Neural progenitor cell (in vitro differentiated cells): Measurements from ENCODE around the gene ATXN10. TPM values are rescaled to one million over a fixed set of nuclear protein-coding genes. Genes with fewer than 3 reads are reported as not detected.
A peak's percentile ranks its signal among the peaks of the same experiment; 100 is the strongest.

ENCODE experiments used
- DNase-seq: peaks from one replicate; pipeline ENCODE4 v3.0.0-alpha.2; 2016; ENCODE audit warnings: low spot score
- H2AFZ ChIP-seq: fragments of 200-600 bp; sonication (generic); replicated peaks from 2 replicates; pipeline ENCODE4 v1.6.1; 2016; ENCODE audit warnings: antibody characterized with exemption
- H3F3A ChIP-seq: fragments of 200-600 bp; sonication (generic); 2 replicates; pipeline ENCODE4 v1.6.1; 2016; ENCODE audit warnings: antibody characterized with exemption, low read depth
- H3K27ac ChIP-seq: fragments of 200-600 bp; sonication (generic); 2 replicates; pipeline ENCODE4 v1.5.1; 2016; ENCODE audit warnings: mild to moderate bottlenecking
- H3K27me3 ChIP-seq: fragments of 200-600 bp; sonication (generic); 2 replicates; pipeline ENCODE4 v1.6.1; 2016; ENCODE audit warnings: mild to moderate bottlenecking, moderate library complexity
- H3K36me3 ChIP-seq: fragments of 200-600 bp; sonication (generic); 2 replicates; pipeline ENCODE4 v1.5.1; 2016
- H3K4me1 ChIP-seq: fragments of 200-600 bp; sonication (generic); 2 replicates; pipeline ENCODE4 v1.6.1; 2016; ENCODE audit warnings: mixed run types
- H3K4me2 ChIP-seq: fragments of 200-600 bp; sonication (generic); 2 replicates; pipeline ENCODE4 v1.6.1; 2016
- H3K4me3 ChIP-seq: fragments of 200-600 bp; sonication (generic); 2 replicates; pipeline ENCODE4 v1.5.1; 2016
- H3K79me2 ChIP-seq: fragments of 200-600 bp; sonication (generic); 2 replicates; pipeline ENCODE4 v1.6.1; 2016; ENCODE audit warnings: low read depth
- H3K9ac ChIP-seq: fragments of 200-600 bp; sonication (generic); 2 replicates; pipeline ENCODE4 v1.6.1; 2016
- H3K9me3 ChIP-seq: fragments of 200-600 bp; sonication (generic); 2 replicates; pipeline ENCODE4 v1.5.1; 2016; ENCODE audit warnings: low read depth
- H4K20me1 ChIP-seq: fragments of 200-600 bp; sonication (generic); 2 replicates; pipeline ENCODE4 v1.6.1; 2016; ENCODE audit warnings: low read depth
- H3K27ac Mint-ChIP-seq: 3 replicates; pipeline ENCODE4 v1.8.0; 2021; ENCODE audit warnings: mixed read lengths
- H3K27me3 Mint-ChIP-seq: 2 replicates; pipeline ENCODE4 v1.8.0; 2022; ENCODE audit warnings: low read depth, mild to moderate bottlenecking, inconsistent platforms, moderate library complexity, mixed read lengths; ENCODE audit not compliant: insufficient read depth
- H3K36me3 Mint-ChIP-seq: 3 replicates; pipeline ENCODE4 v1.8.0; 2021; ENCODE audit warnings: mixed read lengths
- H3K4me1 Mint-ChIP-seq: 3 replicates; pipeline ENCODE4 v1.8.0; 2021; ENCODE audit warnings: mixed read lengths
- H3K4me3 Mint-ChIP-seq: 3 replicates; pipeline ENCODE4 v1.8.0; 2021; ENCODE audit warnings: mild to moderate bottlenecking, moderate library complexity, mixed read lengths
- H3K9me3 Mint-ChIP-seq: 3 replicates; pipeline ENCODE4 v1.8.0; 2020; ENCODE audit warnings: mixed read lengths
- EZH2 ChIP-seq: fragments of 200-600 bp; sonication (generic); IDR thresholded peaks from 2 replicates; pipeline ENCODE4 v1.6.1; 2017; ENCODE audit warnings: antibody characterized with exemption, mild to moderate bottlenecking, moderate library complexity
- EZH2phosphoT487 ChIP-seq: fragments of 200-600 bp; sonication (generic); IDR thresholded peaks from 2 replicates; pipeline ENCODE4 v1.6.1; 2017; ENCODE audit warnings: antibody characterized with exemption
- total RNA-seq: library from RNA; depleted of rRNA; stranded (reverse); fragments of >200 nt; gene quantifications from 2 replicates; pipeline ENCODE4 v1.2.3, GENCODE V29; 2015; ENCODE audit warnings: low replicate concordance
- TF ChIP-seq, protein P1 (sequence below): fragments of 200-600 bp; sonication (generic); IDR thresholded peaks from 2 replicates; pipeline ENCODE4 v1.5.1; 2017; ENCODE audit warnings: antibody characterized with exemption, mild to moderate bottlenecking

The ATXN10 gene
- total RNA-seq, 1 donor from 2014 or later = 168 TPM

DNA sequence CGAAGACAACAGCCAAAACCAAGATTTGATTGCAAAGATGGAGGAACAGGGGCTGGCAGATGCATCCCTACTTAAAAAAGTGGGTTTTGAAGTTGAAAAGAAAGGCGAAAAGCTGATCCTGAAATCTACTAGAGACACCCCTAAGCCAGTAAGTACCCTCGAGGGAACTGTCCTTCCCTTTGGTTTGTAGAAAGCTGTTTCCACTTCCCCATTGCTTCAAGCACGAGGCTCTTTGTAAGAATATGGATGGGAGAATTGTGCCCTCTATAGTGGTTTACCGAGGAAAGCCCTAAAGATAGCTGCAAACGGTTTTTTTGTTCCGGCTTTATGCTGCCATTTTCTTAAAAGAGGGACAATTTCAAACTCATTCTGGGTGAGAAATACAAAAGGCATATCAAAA is 171.4 kb downstream of the ATXN10 start:
- no peaks in the 10 kb centered on the region for H3K27me3 ChIP-seq
- peaks cover 50% of the 10 kb centered on the region for H3F3A ChIP-seq
- peaks cover 8% of the 10 kb centered on the region for H3K36me3 Mint-ChIP-seq
- H3K4me1 Mint-ChIP-seq = peaks cover 95% of the 10 kb centered on the region
- H3K9ac ChIP-seq = no peak overlapping the region
- H3K79me2 ChIP-seq = peaks cover 5% of the 10 kb centered on the region
- TF ChIP-seq, protein P1, sequence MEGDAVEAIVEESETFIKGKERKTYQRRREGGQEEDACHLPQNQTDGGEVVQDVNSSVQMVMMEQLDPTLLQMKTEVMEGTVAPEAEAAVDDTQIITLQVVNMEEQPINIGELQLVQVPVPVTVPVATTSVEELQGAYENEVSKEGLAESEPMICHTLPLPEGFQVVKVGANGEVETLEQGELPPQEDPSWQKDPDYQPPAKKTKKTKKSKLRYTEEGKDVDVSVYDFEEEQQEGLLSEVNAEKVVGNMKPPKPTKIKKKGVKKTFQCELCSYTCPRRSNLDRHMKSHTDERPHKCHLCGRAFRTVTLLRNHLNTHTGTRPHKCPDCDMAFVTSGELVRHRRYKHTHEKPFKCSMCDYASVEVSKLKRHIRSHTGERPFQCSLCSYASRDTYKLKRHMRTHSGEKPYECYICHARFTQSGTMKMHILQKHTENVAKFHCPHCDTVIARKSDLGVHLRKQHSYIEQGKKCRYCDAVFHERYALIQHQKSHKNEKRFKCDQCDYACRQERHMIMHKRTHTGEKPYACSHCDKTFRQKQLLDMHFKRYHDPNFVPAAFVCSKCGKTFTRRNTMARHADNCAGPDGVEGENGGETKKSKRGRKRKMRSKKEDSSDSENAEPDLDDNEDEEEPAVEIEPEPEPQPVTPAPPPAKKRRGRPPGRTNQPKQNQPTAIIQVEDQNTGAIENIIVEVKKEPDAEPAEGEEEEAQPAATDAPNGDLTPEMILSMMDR = no peak
- TF ChIP-seq EZH2 (no peak), EZH2phosphoT487 (no peak)
- peaks cover under 1% of the 10 kb centered on the region for H3K27me3 Mint-ChIP-seq
- peaks cover 1% of the 10 kb centered on the region for H3K9me3 Mint-ChIP-seq
- no peaks in the 10 kb centered on the region for H3K9me3 ChIP-seq
- peaks cover 85% of the 10 kb centered on the region for H3K4me1 ChIP-seq
- peak overlapping the region; percentile 80 for H3K4me3 Mint-ChIP-seq
- no peak for DNase-seq
- peak overlapping the region; percentile 42 for H3K4me3 ChIP-seq
- H4K20me1 ChIP-seq = peaks cover 33% of the 10 kb centered on the region
- no peaks in the 10 kb centered on the region for H3K36me3 ChIP-seq
- H3K4me2 ChIP-seq = peak overlapping the region; percentile 77
- no peak overlapping the region for H2AFZ ChIP-seq
- peak overlapping the region; percentile 43 for H3K27ac ChIP-seq
- H3K27ac Mint-ChIP-seq = peak overlapping the region; percentile 98

DNA sequence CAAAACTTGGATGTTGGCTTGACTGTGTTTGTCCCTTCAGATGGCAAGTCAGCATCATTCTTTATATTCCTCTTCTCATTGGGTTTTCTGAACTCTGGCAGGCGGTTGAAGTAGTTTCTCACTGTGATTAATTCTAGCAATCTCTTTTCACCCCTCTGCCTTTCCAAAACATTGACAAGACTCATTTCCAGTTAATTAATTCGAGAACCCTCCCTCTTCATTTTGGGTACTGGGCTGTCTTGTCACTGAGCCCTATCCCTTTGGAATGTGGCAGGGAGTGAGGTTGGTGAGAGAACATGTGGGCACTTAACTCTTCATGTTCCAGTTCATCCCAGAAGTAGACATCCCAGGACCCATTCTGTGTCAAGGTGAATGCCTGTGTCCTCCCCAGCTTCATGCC is 172.4 kb downstream of the ATXN10 start:
- no peaks in the 10 kb centered on the region for H3K27me3 Mint-ChIP-seq
- H3K27ac ChIP-seq = peak overlapping the region; percentile 94
- H3K27me3 ChIP-seq = no peaks in the 10 kb centered on the region
- H4K20me1 ChIP-seq = peaks cover 27% of the 10 kb centered on the region
- peaks cover 18% of the 10 kb centered on the region for H3K36me3 Mint-ChIP-seq
- peaks cover 3% of the 10 kb centered on the region for H3K9me3 Mint-ChIP-seq
- H3K4me3 Mint-ChIP-seq = peak overlapping the region; percentile 80
- H3K4me2 ChIP-seq = peak overlapping the region; percentile 77
- peak overlapping the region; percentile 98 for H3K27ac Mint-ChIP-seq
- peak; percentile 61 for DNase-seq
- peak; percentile 37 for TF ChIP-seq EZH2phosphoT487
- TF ChIP-seq, protein P1 = no peak
- peaks cover 77% of the 10 kb centered on the region for H3K4me1 ChIP-seq
- H3F3A ChIP-seq = peaks cover 50% of the 10 kb centered on the region
- no peaks in the 10 kb centered on the region for H3K36me3 ChIP-seq
- no peaks in the 10 kb centered on the region for H3K9me3 ChIP-seq
- peak overlapping the region; percentile 42 for H3K4me3 ChIP-seq
- H3K79me2 ChIP-seq = peaks cover 5% of the 10 kb centered on the region
- no peak overlapping the region for H2AFZ ChIP-seq
- H3K4me1 Mint-ChIP-seq = peaks cover 90% of the 10 kb centered on the region
- H3K9ac ChIP-seq = no peak overlapping the region

DNA sequence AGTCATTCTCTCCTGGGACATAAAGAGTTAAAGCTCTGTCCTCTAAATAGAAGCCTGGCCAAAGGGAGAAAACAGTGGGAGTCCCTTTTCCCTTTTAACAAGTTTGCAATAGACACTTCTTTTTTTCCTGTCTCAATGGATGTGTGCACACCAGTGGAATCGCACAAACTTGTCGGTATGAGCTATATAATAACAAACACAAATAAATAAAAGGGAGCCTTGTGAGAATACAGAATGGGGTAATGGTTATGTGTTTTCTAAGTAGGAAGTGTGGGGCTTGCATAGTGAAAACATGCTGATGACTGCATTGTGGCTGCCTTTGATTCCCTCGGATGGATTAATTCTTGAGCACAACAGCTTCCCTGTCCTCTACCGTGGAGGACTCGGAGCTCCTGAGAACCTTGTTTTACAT is 173.4 kb downstream of the ATXN10 start:
- H3F3A ChIP-seq = peaks cover 50% of the 10 kb centered on the region
- Mint-ChIP-seq H3K36me3 (peaks cover 25% of the 10 kb centered on the region), H3K27me3 (no peaks in the 10 kb centered on the region), H3K9me3 (peaks cover 3% of the 10 kb centered on the region), H3K4me3 (peak overlapping the region; percentile 80), H3K27ac (peak overlapping the region; percentile 98), H3K4me1 (peaks cover 79% of the 10 kb centered on the region)
- no peaks in the 10 kb centered on the region for H3K27me3 ChIP-seq
- no peaks in the 10 kb centered on the region for H3K9me3 ChIP-seq
- TF ChIP-seq EZH2 (no peak), EZH2phosphoT487 (no peak)
- TF ChIP-seq, protein P1 = no peak
- H3K79me2 ChIP-seq = peaks cover 5% of the 10 kb centered on the region
- peak overlapping the region; percentile 42 for H3K4me3 ChIP-seq
- H3K9ac ChIP-seq = no peak overlapping the region
- peaks cover 67% of the 10 kb centered on the region for H3K4me1 ChIP-seq
- peak overlapping the region; percentile 77 for H3K4me2 ChIP-seq
- H2AFZ ChIP-seq = no peak overlapping the region
- H3K27ac ChIP-seq = peak overlapping the region; percentile 94
- peaks cover 27% of the 10 kb centered on the region for H4K20me1 ChIP-seq
- H3K36me3 ChIP-seq = no peaks in the 10 kb centered on the region
- peak; percentile 72 for DNase-seq
